GM19395 (cell line): ENCODE measurements around the gene TINCR.

Experiments used
- ATAC-seq: cut with Tn5 transposase; IDR thresholded peaks from one replicate; pipeline ENCODE4 v1.9.1; 2021; ENCODE audit warnings: mild to moderate bottlenecking, moderate library complexity; ENCODE audit not compliant: unreplicated experiment

The TINCR gene

GRCh38 chr19:5590151-5590864, 22.6 kb upstream of the TINCR start:
- ATAC-seq, result no peak

GRCh38 chr19:5588906-5589676, 21.3 kb upstream of the TINCR start:
- ATAC-seq, result no peak

- no peak for ATAC-seq
Observed at GRCh38 chr19:5588441-5588840, 20.7 kb upstream of the TINCR start.

DNA sequence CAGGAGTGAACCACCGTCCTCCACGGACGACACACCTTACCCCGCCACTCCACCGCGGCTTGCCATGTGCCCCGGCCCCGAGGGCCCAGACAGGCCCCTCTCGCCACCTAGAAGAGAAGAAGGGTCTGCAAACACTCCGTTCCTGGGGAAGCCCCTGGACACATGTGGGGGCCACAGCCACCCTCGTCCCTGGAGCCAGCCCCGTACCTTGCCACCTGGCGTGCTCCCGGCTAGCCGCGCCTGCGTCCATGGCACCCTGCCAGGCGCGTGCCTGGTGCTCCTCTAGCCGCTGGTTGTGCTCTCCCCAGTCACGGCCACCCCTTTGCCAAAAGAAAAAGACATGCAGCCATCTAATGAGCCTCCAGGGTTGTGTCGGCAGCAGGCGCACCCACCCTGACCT, 19.9 kb upstream of the TINCR start:
- ATAC-seq, result no peak

GRCh38 chr19:5587071-5587455, 19.3 kb upstream of the TINCR start:
- ATAC-seq, result no peak

DNA sequence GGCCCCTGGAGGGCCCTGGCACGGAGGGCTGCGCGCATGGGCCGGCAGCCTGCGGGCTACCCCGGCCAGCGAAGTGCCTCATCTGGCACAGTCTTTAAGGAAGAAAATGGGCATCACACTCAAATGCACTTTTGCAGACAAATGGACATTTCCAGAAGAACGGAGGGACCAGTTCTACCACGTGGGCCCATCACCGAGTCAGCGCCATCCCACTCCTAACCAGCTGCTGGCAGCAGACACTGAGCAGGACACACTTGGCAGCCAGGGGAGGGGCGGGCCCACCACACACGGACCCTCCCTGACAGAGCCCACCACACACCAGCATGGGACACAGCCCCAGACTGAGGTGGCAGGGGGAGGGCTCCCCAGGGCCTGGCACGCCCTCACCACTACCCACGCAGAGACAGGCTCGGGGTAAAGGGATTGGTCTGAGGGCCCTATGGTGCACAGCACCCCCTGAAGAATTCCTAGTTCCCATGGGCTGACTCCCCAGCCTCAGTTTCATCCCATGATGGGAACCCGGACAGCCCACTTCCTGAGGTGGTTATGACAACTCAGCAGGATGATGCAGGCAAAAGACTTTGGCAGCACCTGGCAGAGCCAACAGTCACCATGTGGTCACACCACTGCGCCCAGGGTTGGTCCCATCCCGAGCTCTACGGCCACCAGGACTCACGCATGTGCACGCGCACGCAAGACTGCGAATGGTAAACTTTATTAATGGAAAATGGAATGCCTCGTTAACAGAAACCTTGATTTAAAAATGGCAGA, 18.7 kb upstream of the TINCR start:
- ATAC-seq, result no peak

GRCh38 chr19:5585461-5586299, 17.9 kb upstream of the TINCR start:
- ATAC-seq, result no peak

GRCh38 chr19:5580161-5580571, 12.4 kb upstream of the TINCR start:
- ATAC-seq, result no peak

- ATAC-seq, result no peak
Observed at GRCh38 chr19:5579697-5580096, 11.9 kb upstream of the TINCR start.

- ATAC-seq, result no peak
Observed at GRCh38 chr19:5579286-5579685, 11.5 kb upstream of the TINCR start.

DNA sequence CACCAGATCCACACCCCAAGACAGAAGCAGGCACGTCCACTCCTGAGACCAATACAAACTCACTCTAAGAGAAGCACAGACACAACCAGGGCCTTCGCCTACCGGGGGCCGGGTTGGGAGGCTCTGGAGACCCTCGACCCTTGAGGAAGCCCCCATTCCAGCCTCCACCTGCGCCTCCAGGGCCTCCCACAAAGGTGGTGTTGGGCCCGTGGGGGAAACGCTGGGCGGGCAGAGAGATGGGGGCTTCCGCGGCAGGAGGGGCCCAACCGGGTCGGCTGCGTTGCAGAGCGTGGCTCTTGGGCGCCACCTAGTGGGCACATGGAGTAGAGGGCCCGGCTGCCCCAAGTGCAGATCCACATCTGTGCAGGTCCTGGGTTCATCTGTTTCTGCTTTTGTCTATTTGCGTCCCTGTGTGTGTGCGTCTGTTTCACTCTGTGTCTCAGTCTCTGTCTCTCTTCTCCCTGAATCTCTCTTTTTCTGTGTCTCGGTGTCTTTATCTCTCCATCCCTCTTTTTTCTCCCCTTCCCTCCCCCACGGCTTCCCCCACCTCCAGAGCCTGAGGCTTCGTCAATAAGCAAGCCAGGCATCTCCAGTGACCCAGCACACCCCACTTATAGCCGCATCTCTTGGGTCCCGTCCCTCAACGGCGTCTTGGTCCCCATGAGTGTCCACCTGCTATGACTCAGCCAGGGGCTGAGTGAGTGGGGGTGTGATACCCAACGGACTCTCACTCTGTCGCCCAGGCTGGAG, 10.5 kb upstream of the TINCR start:
- no peak for ATAC-seq

DNA sequence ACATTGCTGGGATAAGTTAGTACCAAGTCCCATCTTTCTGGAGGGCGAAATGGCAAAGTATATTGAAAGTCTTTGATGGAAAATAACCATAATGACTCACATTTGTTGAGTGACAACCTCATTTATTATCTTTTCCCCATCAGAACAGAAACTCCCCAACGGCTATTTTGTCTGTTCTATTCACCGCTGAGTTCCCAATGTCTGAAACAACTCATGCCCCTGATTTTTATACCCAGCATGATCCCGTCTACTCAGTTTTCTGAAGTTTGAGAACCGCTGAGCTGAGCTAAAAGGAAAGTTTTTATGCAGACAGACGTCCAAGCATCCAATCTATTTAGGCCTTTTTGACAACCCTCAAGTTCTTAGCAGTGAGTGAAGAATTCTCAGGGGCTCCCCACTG, 7.8 kb upstream of the TINCR start:
- ATAC-seq, result no peak

- no peak for ATAC-seq
Observed at GRCh38 chr19:5572556-5573286, 5.0 kb upstream of the TINCR start.

DNA sequence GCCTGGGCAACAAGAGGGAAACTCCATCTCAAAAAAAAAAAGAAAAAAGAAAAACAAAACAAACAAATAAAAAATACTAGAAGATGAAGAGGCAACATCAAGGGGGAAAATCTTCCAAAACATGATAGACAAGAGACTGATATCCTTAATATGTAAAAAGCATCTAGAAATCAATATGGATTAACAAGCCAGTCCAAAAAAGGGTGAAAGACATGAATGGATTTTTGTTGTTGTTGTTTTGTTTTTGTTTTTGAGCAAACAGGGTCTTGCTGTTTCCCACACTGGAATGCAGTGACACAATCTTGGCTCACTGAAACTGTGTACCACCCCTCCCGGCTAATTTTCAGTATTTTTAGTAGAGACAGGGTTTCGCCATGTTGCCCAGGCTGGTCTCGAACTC, 4.0 kb upstream of the TINCR start:
- no peak for ATAC-seq

- no peak for ATAC-seq
Observed at GRCh38 chr19:5567970-5568407, 236 bp upstream of the TINCR start.

- ATAC-seq, result no peak
Observed at GRCh38 chr19:5564930-5565329, 2.8 kb downstream of the TINCR start.

DNA sequence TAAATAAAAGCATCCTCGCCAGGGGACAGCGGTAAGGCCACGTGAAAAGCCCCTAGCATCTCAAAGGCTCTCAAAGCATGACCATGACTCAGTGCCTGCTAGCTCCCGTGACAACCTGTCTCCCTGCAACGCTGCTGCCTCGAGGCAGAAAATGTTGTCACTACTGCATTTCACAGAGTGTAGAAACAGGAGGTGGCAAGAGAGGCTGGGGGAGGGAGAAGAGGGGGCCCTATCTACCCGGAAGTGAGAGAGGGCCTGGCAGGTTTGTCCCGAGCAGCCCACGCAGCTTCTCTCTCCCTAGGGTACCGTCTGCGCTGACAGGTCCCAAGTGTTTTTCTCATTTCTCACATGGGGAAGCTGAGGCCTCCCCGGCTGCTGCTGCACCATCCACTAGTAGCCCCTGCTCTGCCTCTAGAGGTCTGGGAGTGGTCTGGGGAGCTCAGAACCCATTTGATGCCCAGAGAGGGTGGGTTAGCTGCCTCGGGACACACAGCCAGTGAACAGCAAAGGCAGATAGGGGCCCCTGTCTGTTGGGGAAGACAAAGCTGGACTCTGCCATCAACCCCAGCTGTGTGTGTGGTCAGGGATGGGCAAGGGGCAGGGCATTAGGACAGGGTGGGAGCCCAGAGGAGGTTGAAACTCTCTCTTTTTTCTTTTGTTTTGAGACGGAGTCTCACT, 3.7 kb downstream of the TINCR start:
- ATAC-seq, result no peak

DNA sequence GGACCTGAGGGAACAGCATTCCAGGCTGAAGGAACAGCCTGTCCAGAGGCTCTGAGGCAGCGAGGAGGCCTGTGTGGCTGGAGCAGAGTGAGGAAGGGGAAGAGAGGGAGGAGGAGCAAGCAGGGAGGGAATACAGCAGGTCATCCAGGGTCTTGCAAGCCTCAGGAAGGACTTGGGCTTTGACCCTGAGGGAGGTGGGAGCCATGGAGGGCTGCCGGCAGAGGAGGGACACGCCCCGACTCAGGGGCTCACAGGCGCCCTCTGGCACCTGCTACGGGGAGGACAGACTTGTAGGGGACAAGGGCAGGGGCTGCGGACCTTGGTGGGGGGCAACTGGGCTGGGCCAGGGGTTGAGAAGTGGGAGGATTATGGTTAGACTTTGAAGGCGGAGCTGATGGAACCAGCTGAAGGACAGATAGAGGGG, 4.7 kb downstream of the TINCR start:
- no peak for ATAC-seq

DNA sequence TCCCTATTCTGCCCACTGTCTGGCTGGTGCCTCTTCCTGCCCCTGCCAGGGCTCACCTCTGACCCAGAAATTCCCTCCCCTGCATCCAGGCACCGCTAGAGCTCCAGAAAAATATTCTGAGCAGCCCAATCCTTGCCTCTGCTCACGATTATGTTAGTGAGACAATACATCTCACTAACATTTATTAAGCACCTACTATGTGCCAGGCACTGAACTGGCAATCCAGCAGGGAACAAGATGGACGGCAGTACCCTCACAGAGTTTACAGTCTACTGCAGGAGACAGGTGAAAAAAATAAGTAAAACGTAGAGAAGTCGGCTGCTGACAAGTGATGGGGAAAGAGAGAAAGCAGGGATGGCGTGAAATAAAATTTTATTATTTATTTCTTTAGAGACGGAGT, 5.5 kb downstream of the TINCR start:
- no peak for ATAC-seq
